ENCODE results near the gene AIPL1.

The AIPL1 gene

DNA sequence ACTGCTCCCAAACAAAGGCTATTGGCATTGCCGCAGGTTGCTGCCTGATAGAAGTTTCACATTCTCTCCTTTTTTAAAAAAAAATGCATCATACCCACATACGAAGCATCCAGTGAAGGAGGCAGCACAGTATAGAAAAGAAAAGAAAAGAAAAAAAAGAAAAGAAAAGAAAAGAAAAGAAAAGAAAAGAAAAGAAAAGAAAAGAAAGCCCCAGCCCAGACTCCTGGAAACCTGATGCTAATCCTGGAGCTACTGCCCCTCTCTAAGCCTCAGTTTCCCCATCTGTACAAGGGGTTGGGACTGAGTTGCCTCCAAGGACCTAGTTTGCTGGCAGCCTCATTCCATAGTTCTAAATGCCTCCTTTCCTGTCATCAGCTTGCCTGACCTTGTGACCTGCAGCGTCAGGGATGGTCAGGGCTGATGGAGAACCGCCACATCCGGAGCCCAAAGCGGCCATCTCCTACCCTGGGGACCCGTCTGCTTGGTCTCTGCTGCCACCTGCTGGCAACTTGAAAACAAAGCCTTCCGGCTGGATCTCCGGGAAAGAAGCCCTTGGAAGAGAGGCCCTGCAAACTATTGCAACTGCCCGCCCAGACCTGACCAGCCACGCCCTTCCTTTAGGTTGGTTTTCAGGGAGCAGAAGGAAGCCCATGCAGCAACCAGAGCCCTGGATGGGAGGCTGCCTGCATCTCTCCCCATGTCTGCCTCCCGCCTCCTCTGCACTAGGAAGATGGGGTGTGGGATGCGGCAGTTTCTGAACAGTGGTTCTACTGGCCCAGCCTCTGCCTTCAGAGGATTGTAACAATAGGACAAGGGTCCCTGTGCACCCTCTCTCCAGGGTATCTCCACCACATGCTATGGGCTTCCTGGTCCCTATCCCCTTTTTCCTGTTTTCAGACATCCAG is 13.0 kb downstream of the AIPL1 start:
- DNase-seq (ENCODE audit: low read depth) = no peak
- TF ChIP-seq, protein P1, sequence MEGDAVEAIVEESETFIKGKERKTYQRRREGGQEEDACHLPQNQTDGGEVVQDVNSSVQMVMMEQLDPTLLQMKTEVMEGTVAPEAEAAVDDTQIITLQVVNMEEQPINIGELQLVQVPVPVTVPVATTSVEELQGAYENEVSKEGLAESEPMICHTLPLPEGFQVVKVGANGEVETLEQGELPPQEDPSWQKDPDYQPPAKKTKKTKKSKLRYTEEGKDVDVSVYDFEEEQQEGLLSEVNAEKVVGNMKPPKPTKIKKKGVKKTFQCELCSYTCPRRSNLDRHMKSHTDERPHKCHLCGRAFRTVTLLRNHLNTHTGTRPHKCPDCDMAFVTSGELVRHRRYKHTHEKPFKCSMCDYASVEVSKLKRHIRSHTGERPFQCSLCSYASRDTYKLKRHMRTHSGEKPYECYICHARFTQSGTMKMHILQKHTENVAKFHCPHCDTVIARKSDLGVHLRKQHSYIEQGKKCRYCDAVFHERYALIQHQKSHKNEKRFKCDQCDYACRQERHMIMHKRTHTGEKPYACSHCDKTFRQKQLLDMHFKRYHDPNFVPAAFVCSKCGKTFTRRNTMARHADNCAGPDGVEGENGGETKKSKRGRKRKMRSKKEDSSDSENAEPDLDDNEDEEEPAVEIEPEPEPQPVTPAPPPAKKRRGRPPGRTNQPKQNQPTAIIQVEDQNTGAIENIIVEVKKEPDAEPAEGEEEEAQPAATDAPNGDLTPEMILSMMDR (IDR thresholded peaks at IDR 0.05; ENCODE audit: control insufficient read depth, insufficient read depth, low read depth, low read length, missing control alignments) = peak; percentile 91
- no peak overlapping the region for H3K4me3 ChIP-seq (ENCODE audit: control insufficient read depth, low read depth, low read length)

DNA sequence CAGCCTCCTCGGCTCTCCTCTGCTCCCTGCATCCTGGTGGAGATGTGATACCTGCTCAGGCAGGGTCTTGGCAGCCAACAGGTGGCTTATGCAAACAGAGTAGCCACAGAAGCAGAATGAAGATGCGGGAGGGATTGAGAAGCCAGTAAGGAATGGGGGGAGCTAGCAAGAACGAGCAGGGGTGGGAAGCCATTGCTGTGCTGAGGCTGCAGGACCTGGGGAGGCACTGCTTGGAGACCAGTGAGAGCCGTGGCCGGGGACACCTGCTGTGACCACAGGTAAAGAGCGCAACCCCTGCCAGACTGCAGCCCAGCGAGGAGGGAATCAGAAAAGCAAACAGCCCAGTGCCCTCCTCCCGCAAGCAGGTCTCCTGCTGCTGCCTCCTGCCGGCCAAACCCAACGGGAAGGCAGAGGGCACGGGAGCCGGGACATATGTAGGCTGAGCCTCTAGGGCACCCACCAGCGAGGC is 14.7 kb downstream of the AIPL1 start:
- H3K4me3 ChIP-seq (ENCODE audit: control insufficient read depth, low read depth, low read length) = no peak overlapping the region
- TF ChIP-seq, protein P1 (IDR thresholded peaks at IDR 0.05; ENCODE audit: control insufficient read depth, insufficient read depth, low read depth, low read length, missing control alignments) = peak; percentile 45
- DNase-seq (ENCODE audit: low read depth) = no peak

DNA sequence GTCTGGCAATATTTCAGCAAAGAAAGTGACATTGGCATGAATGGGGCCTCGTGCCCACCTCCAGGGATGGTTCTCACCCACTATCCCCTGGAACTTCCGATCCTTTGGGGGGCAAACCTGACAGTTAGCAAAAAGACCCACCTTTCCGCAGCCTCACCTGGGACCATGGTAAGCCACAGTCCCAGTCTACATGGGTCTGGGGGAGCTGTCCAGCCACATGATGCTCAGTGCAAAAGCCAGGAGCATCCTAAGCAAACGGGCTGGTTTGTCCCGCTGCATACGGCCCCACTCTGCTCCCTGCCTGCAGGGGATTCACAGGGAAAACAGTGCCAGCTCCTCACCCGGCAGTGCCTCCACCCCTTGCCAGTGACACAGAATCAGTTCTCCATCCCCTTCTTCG is 19.3 kb downstream of the AIPL1 start:
- TF ChIP-seq, protein P1 (IDR thresholded peaks at IDR 0.05; ENCODE audit: control insufficient read depth, insufficient read depth, low read depth, low read length, missing control alignments) = no peak
- H3K4me3 ChIP-seq (ENCODE audit: control insufficient read depth, low read depth, low read length) = no peak overlapping the region
- no peak for DNase-seq (ENCODE audit: low read depth)

DNA sequence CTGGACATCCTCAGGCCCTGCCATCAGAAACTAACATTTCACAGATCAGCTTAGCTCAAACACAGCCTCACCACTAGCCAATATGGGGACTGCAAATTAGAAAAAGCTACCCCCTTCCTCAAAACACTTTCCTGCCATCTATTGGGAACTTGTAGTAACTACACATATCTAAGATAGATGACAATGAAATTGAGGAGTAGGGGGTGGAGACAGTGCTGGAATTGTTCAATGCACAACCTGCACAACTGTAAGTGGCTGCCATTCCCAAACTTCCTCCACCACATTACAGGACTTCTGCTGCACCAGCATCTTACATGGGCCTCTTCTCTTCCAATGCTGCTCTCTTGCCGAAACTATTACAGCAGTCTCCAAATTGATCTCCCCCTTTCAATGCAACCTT is 21.9 kb downstream of the AIPL1 start:
- H3K4me3 ChIP-seq (ENCODE audit: control insufficient read depth, low read depth, low read length) = no peak overlapping the region
- DNase-seq (ENCODE audit: low read depth) = peak; percentile 10
- TF ChIP-seq, protein P1 (IDR thresholded peaks at IDR 0.05; ENCODE audit: control insufficient read depth, insufficient read depth, low read depth, low read length, missing control alignments) = peak; percentile 43

DNA sequence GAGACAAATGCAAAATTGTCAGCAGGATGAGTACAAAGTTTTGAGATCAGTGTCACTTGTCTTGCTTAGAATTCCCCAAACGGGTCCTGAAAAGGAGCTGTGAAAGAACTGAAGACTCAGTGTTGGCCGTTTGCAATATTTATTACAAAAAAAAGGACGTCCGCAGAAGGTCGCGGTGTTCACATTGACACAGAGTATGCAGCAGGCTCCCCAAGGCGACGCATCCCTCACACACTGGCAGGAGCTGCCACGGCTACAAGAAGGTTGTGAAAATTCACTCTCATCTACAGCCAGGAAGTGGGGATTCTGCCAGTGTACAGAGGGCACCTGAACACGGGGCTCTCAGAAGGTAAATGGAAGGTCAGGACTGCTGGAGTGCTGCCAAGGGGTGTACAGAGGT is 26.2 kb downstream of the AIPL1 start:
- DNase-seq (ENCODE audit: low read depth) = no peak
- no peak overlapping the region for H3K4me3 ChIP-seq (ENCODE audit: control insufficient read depth, low read depth, low read length)
- TF ChIP-seq, protein P1 (IDR thresholded peaks at IDR 0.05; ENCODE audit: control insufficient read depth, insufficient read depth, low read depth, low read length, missing control alignments) = no peak

DNA sequence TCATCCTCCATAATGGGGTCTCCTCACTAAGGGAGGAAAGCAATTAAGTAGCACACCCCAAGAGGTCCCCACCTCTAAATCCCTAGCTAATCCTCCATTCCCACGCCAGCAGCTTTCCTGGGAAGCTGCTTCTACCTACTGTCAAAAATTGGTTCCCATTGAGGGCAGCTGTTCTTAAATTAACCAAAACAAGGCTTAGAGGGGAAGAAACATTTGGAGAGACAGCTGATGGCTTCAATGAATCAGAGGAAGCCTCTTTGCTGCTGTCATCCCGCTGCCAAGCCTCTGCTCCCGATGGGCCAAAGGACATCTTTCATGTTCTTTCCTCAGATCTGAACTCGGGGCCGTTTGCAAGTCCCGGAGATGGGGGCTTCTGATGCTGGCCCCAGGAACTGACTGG is 26.6 kb downstream of the AIPL1 start:
- DNase-seq (ENCODE audit: low read depth) = no peak
- no peak overlapping the region for H3K4me3 ChIP-seq (ENCODE audit: control insufficient read depth, low read depth, low read length)
- TF ChIP-seq, protein P1 (IDR thresholded peaks at IDR 0.05; ENCODE audit: control insufficient read depth, insufficient read depth, low read depth, low read length, missing control alignments) = no peak

Measured in AG09309 (cell line).